Naive thymus-derived CD8-positive, alpha-beta T cell (primary cell): ENCODE data around the gene GTF3C5. TPM values are rescaled to one million over a fixed set of nuclear protein-coding genes. Genes with fewer than 3 reads are reported as not detected.
A peak's percentile ranks its signal among the peaks of the same experiment; 100 is the strongest.
"Not testable (repeated sequence)": the region's sequence is repeated elsewhere in the genome, so short reads cannot be mapped to it uniquely, and the experiment has no call there.

ENCODE experiments used
- ATAC-seq, 2 donors: fragments of 150-1000 bp; cut with Tn5 transposase in 1 of 2; sonication (Bioruptor Pico), chemical (Tn5 transposase) in 1 of 2; 1 replicate in 1 of 2; 2 replicates in 1 of 2; pipeline ENCODE4 v1.10.0; 2021; ENCODE audit warnings: mild to moderate bottlenecking in 2 of 2, moderate library complexity in 2 of 2
- POLR2A ChIA-PET: fragments of 350-600 bp; sonication (Branson Sonifier 250); formaldehyde crosslinking; loops from one replicate; lab custom pipeline; 2021; ENCODE audit warnings: antibody characterized with exemption; lab: Charles Lee
- DNase-seq, 10 donors: peaks; one replicate each; pipeline versions ENCODE4 v3.0.0 to v3.0.0-alpha.2; 2020 to 2022
- H3K27ac Mint-ChIP-seq, 10 donors: one replicate each; pipeline ENCODE4 v1.8.0; 2020 to 2022; ENCODE audit warnings: mild to moderate bottlenecking in 10 of 10, mixed read lengths in 10 of 10, moderate library complexity in 4 of 10, inconsistent platforms in 1 of 10
- H3K27me3 Mint-ChIP-seq, 5 donors: one replicate each; pipeline ENCODE4 v1.8.0; 2021 to 2022; ENCODE audit warnings: mixed read lengths in 5 of 5
- H3K36me3 Mint-ChIP-seq, 3 donors: one replicate each; pipeline ENCODE4 v1.8.0; 2020 to 2022; ENCODE audit warnings: mixed read lengths in 3 of 3, mild to moderate bottlenecking in 2 of 3, inconsistent platforms in 1 of 3
- H3K4me1 Mint-ChIP-seq, 4 donors: one replicate each; pipeline ENCODE4 v1.8.0; 2021 to 2022; ENCODE audit warnings: mixed read lengths in 4 of 4
- H3K4me3 Mint-ChIP-seq, 10 donors: one replicate each; pipeline ENCODE4 v1.8.0; 2020 to 2022; ENCODE audit warnings: mild to moderate bottlenecking in 10 of 10, mixed read lengths in 10 of 10, moderate library complexity in 6 of 10, inconsistent platforms in 1 of 10
- H3K9me3 Mint-ChIP-seq, 9 donors: one replicate each; pipeline ENCODE4 v1.8.0; 2020 to 2022; ENCODE audit warnings: mixed read lengths in 9 of 9, mild to moderate bottlenecking in 3 of 9, inconsistent platforms in 1 of 9, moderate library complexity in 1 of 9
- polyA plus RNA-seq, 3 donors: library from polyadenylated mRNA; unstranded; fragments of 300-500 nt; fragmentation: Illumina TruSeq; gene quantifications; one replicate each; pipeline ENCODE4 v1.2.3, GENCODE V29; 2021
- total RNA-seq, 8 experiments: library from RNA in 2 of 8; stranded (reverse) in 2 of 8; gene quantifications; one replicate each; pipeline ENCODE4 v1.2.3 and lab custom pipeline; 2021 to 2026

GTF3C5 gene
- total and polyA plus RNA-seq, 5 experiments from 2014 or later = 33.7 to 81.2 (median 40.1) TPM

DNA sequence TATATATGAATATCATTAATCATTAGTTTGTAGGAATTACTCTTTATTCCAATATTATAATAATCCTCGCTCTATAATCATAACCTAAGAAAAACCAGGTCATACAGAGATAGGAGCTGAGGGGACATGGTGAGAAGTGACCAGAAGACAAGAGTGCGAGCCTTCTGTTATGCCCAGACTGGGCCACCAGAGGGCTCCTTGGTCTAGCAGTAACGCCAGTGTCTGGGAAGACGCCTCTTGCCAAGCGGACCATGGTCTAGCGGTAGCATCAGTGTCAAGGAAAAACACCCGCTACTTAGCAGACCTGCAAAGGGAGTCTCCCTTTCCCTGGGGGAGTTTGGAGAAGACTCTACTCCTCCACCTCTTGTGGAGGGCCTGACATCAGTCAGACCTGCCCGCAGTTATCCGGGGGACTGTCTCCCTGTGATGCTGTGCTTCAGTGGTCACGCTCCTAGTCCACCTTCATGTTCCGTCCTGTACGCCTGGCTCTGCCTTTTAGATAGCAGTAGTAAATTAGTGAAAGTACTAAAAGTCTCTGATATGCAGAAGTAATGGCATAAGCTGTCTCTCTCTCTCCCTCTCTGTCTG, 10.2 kb downstream of the GTF3C5 start:
- H3K4me1 Mint-ChIP-seq = peaks cover 9 to 30% (median 24%) of the 10 kb centered on the region in 4 donors
- DNase-seq = peak in 5 of 10 donors; percentile 13 to 41 (median 29)
- H3K27ac Mint-ChIP-seq = peak overlapping the region in 1 of 10 donors; percentile 77
- peaks cover 0 to 60% (median 8%) of the 10 kb centered on the region in 3 donors for H3K36me3 Mint-ChIP-seq
- POLR2A ChIA-PET, H3K4me3 Mint-ChIP-seq, ATAC-seq, H3K9me3 Mint-ChIP-seq, H3K27me3 Mint-ChIP-seq: not testable (repeated sequence)

DNA sequence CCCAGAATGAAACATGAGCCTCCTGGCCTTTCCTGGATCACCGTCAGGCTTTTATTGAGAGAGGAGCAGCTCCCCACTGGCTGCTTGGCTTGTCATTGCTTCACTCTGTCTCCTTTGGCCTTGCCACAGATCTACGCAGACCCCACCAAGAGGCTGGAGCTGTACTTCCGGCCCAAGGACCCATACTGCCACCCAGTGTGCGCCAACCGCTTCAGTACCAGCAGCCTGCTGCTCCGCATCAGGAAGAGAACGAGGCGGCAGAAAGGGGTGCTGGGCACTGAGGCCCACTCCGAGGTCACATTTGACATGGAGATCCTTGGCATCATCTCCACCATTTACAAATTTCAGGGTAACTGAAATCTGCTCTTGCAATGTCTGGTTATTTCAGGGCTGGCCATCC, 11.2 kb downstream of the GTF3C5 start:
- no peak for ATAC-seq
- no peak overlapping the region for H3K27ac Mint-ChIP-seq

DNA sequence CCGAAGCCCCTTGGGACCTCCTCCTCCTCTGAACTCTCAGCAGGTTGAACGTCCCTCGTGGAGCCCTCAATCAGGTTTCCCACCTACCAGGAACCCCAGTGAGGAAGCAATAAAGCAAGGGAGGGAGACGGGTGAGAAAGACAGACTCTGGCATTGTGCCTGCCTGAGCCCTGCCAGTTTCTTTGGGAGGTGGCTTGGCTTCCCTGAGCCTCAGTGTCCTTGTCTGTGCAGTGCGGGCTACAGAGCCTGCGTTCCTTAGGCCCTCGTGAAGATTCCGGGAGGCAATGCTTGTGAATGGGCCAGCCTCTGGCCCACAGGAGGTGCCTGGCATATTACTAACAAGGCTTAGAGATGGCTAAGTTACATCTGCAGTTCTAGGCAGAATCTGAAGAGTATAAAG, 11.9 kb downstream of the GTF3C5 start:
- Mint-ChIP-seq H3K36me3 (peaks cover 0 to 71% (median 9%) of the 10 kb centered on the region in 3 donors), H3K27ac (peak overlapping the region in 1 of 10 donors; percentile 41), H3K4me3 (no peak overlapping the region), H3K27me3 (no peaks in the 10 kb centered on the region), H3K4me1 (peaks cover 6 to 24% (median 14%) of the 10 kb centered on the region in 4 donors), H3K9me3 (no peaks in the 10 kb centered on the region)
- no peak for ATAC-seq
- DNase-seq = no peak
- POLR2A ChIA-PET = interaction anchor here (1.6 kb wide), 1 partner anchor 11 kb away, joined by 7 read pairs; the partner anchor contains the start of gene GTF3C5

More for the DNA sequence above, 11.2 kb downstream of the GTF3C5 start:
- H3K36me3 Mint-ChIP-seq = peaks cover 0 to 69% (median 8%) of the 10 kb centered on the region in 3 donors
- no peaks in the 10 kb centered on the region for H3K27me3 Mint-ChIP-seq
- DNase-seq = no peak
- POLR2A ChIA-PET = interaction anchor here (1.6 kb wide), 1 partner anchor 11 kb away, joined by 7 read pairs; the partner anchor contains the start of gene GTF3C5
- H3K9me3 Mint-ChIP-seq = no peaks in the 10 kb centered on the region
- peaks cover 7 to 26% (median 21%) of the 10 kb centered on the region in 4 donors for H3K4me1 Mint-ChIP-seq
- no peak overlapping the region for H3K4me3 Mint-ChIP-seq

DNA sequence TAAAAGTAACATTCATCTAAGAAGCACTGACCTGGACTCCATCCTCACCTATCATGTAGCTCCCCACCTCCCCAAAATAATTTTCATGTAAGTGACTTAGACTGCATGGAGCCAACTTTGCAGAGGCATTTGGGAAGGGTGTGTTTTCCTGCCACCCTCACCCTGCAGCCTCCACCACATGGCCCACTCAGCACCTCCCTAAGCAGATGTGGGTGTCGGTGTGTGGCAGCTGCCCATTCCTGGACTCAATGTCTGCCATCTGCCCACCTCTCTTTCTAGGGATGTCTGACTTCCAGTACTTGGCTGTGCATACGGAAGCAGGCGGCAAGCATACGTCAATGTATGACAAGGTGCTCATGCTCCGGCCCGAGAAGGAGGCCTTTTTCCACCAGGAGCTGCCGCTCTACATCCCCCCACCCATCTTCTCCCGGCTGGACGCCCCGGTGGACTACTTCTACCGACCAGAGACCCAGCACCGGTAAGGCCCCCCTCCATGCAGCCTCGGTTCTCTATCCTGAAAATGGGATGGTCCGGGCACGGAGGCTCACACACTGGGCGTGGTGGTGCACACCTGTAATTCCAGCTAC, 12.7 kb downstream of the GTF3C5 start:
- peaks cover 2 to 19% (median 9%) of the 10 kb centered on the region in 4 donors for H3K4me1 Mint-ChIP-seq
- no peaks in the 10 kb centered on the region for H3K27me3 Mint-ChIP-seq
- DNase-seq (no peak), ATAC-seq (no peak)
- H3K4me3 Mint-ChIP-seq = no peak overlapping the region
- POLR2A ChIA-PET = interaction anchor here (1.4 to 1.6 kb wide), 2 partner anchors 12 kb away, joined by 3 to 7 read pairs; partner anchors contain the start of gene GTF3C5
- no peaks in the 10 kb centered on the region for H3K9me3 Mint-ChIP-seq
- no peak overlapping the region for H3K27ac Mint-ChIP-seq
- peaks cover 0 to 66% (median 9%) of the 10 kb centered on the region in 3 donors for H3K36me3 Mint-ChIP-seq

GRCh38 chr9:133044125-133044524, 13.3 kb downstream of the GTF3C5 start:
- H3K36me3 Mint-ChIP-seq = peaks cover 0 to 63% (median 9%) of the 10 kb centered on the region in 3 donors
- POLR2A ChIA-PET = interaction anchor here (1.4 kb wide), 1 partner anchor 13 kb away, joined by 3 read pairs; the partner anchor contains the start of gene GTF3C5
- H3K9me3 Mint-ChIP-seq = no peaks in the 10 kb centered on the region
- no peak overlapping the region for H3K4me3 Mint-ChIP-seq
- no peak for ATAC-seq
- no peak for DNase-seq
- H3K27me3 Mint-ChIP-seq = no peaks in the 10 kb centered on the region
- peaks cover 0 to 16% (median 7%) of the 10 kb centered on the region in 4 donors for H3K4me1 Mint-ChIP-seq
- no peak overlapping the region for H3K27ac Mint-ChIP-seq

- POLR2A ChIA-PET = interaction anchor here (1.4 kb wide), 1 partner anchor 14 kb away, joined by 3 read pairs; the partner anchor contains the start of gene GTF3C5
- ATAC-seq = no peak
- H3K4me1 Mint-ChIP-seq = peaks cover 0 to 14% (median 8%) of the 10 kb centered on the region in 4 donors
- peaks cover 0 to 66% (median 9%) of the 10 kb centered on the region in 3 donors for H3K36me3 Mint-ChIP-seq
- peak overlapping the region in 2 of 10 donors; percentile 31 to 46 for H3K27ac Mint-ChIP-seq
- no peak for DNase-seq
- H3K4me3 Mint-ChIP-seq = no peak overlapping the region
- H3K9me3 Mint-ChIP-seq = no peaks in the 10 kb centered on the region
- H3K27me3 Mint-ChIP-seq = no peaks in the 10 kb centered on the region
These were observed 13.9 kb downstream of the GTF3C5 start for GRCh38 chr9:133044661-133045060.

- peaks cover 0 to 70% (median 11%) of the 10 kb centered on the region in 3 donors for H3K36me3 Mint-ChIP-seq
- POLR2A ChIA-PET = interaction anchor here (0.7 to 1.4 kb wide), 2 partner anchors 14 kb away, joined by 3 read pairs; partner anchors contain the start of gene GTF3C5
- no peak for DNase-seq
- no peak for ATAC-seq
- no peak overlapping the region for H3K4me3 Mint-ChIP-seq
- H3K27ac Mint-ChIP-seq = peak overlapping the region in 1 of 10 donors; percentile 80
- no peaks in the 10 kb centered on the region for H3K27me3 Mint-ChIP-seq
- peaks cover 0 to 12% (median 6%) of the 10 kb centered on the region in 4 donors for H3K4me1 Mint-ChIP-seq
- no peaks in the 10 kb centered on the region for H3K9me3 Mint-ChIP-seq
These were observed 14.3 kb downstream of the GTF3C5 start for GRCh38 chr9:133045132-133045531.

GRCh38 chr9:133046196-133046899, 15.6 kb downstream of the GTF3C5 start:
- Mint-ChIP-seq H3K4me3 (no peak overlapping the region), H3K27ac (peak overlapping the region in 3 of 10 donors; percentile 40 to 74 (median 71)), H3K9me3 (no peaks in the 10 kb centered on the region), H3K36me3 (peaks cover 0 to 79% (median 16%) of the 10 kb centered on the region in 3 donors), H3K27me3 (no peaks in the 10 kb centered on the region), H3K4me1 (peaks cover 0 to 8% (median 3%) of the 10 kb centered on the region in 4 donors)
- DNase-seq (no peak), ATAC-seq (no peak)
- POLR2A ChIA-PET = no interaction called here

GRCh38 chr9:133046900-133047295, 16.1 kb downstream of the GTF3C5 start:
- H3K9me3 Mint-ChIP-seq = no peaks in the 10 kb centered on the region
- no peaks in the 10 kb centered on the region for H3K27me3 Mint-ChIP-seq
- ATAC-seq (no peak), DNase-seq (no peak)
- POLR2A ChIA-PET = no interaction called here
- H3K27ac Mint-ChIP-seq = peak overlapping the region in 2 of 10 donors; percentile 17 to 71
- no peak overlapping the region for H3K4me3 Mint-ChIP-seq
- H3K4me1 Mint-ChIP-seq = peaks cover 0 to 6% (median 2%) of the 10 kb centered on the region in 4 donors
- peaks cover 0 to 82% (median 16%) of the 10 kb centered on the region in 3 donors for H3K36me3 Mint-ChIP-seq

DNA sequence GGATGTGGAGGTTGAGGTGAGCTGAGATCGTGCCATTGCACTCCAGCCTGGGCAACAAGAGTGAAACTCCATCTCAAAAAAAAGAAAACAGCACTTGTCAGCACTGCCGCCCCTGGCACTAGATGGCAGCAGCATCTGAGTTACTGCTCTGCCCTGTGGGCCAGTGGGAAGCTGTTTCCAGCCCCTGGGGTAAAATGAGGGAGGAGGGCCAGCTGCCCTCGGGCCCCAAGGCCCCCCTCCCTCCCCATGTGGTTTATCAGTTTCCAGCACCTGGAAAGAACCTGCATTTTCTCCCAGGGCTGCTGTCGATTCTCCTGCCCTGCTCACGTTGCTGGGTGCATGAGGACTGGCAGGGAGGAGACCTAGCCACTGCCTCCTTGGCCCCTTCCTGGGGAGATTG, 17.8 kb downstream of the GTF3C5 start:
- Mint-ChIP-seq H3K4me3 (no peak overlapping the region), H3K27me3 (no peaks in the 10 kb centered on the region), H3K36me3 (peaks cover 0 to 79% (median 18%) of the 10 kb centered on the region in 3 donors), H3K4me1 (peaks cover 0 to 6% (median 2%) of the 10 kb centered on the region in 4 donors), H3K9me3 (no peaks in the 10 kb centered on the region), H3K27ac (no peak overlapping the region)
- ATAC-seq (peak; percentile 49 to 54), DNase-seq (peak in 2 of 10 donors; percentile 9 to 15)
- POLR2A ChIA-PET = no interaction called here

GRCh38 chr9:133049043-133049442, 18.2 kb downstream of the GTF3C5 start:
- Mint-ChIP-seq H3K36me3 (peaks cover 0 to 79% (median 22%) of the 10 kb centered on the region in 3 donors), H3K4me1 (peaks cover 0 to 6% (median 2%) of the 10 kb centered on the region in 4 donors), H3K27ac (no peak overlapping the region)

DNA sequence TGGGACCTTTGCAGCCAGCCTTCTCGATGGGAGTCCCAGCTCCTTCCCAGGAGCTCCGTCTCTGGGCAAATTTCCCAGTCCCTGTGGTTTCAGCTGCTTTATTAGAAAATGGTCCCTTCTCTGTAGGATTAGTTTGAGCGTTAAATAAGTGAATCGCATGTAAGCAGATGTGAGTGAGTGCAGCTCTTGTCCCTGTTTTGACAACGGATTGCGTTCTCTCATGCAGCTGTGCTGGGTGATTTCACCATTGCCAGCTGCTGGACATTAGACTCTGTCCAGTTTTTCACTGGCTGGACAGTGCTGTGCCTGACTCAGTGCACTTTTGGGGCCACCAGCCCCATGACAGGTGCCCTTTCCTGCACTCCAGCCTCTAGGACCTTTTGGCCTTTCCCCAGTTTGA, 19.3 kb downstream of the GTF3C5 start:
- Mint-ChIP-seq H3K4me3 (no peak overlapping the region), H3K4me1 (peaks cover 0 to 4% (median 2%) of the 10 kb centered on the region in 4 donors), H3K27ac (no peak overlapping the region), H3K36me3 (peaks cover 0 to 72% (median 20%) of the 10 kb centered on the region in 3 donors), H3K9me3 (no peaks in the 10 kb centered on the region), H3K27me3 (no peaks in the 10 kb centered on the region)
- POLR2A ChIA-PET = no interaction called here
- no peak for ATAC-seq
- DNase-seq = no peak

More at GRCh38 chr9:133049043-133049442, 18.2 kb downstream of the GTF3C5 start:
- Mint-ChIP-seq H3K9me3 (no peaks in the 10 kb centered on the region), H3K4me3 (no peak overlapping the region), H3K27me3 (no peaks in the 10 kb centered on the region)
- no peak for DNase-seq
- POLR2A ChIA-PET = no interaction called here
- no peak for ATAC-seq
